MM.1S (cell line): ENCODE data around the gene MSI2.

Experiments used
- EZH2phosphoT487 ChIP-seq: fragments of 300-600 bp; sonication (generic); IDR thresholded peaks from 2 replicates; pipeline ENCODE4 v1.6.1; 2018; ENCODE audit warnings: antibody characterized with exemption, low read length
- TF ChIP-seq, protein P1 (sequence below): fragments of 300-600 bp; sonication (generic); IDR thresholded peaks from 2 replicates; pipeline ENCODE4 v1.5.1; 2016; ENCODE audit warnings: antibody characterized with exemption, low read length, mixed read lengths

DNA sequence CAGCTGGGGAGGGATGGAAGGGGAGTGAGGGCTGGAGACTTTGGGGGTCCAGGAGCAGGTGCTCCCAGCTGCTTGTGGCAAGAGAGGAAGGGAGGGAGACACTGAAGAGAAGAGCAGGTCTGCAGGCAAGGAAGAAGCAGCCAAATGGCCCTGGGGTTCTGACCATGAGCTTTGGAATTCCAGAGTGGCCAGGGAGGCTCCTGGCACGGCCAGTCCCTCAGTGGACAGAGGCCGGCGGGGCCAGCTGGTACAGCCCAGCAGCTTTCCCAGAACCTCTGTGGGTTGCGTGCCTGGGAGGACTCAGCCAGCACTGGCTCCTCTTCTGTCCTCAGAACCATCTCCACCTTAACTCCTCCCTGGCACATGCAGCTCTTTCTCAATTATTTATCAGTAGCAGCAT, 233.0 kb downstream of the MSI2 start:
- TF ChIP-seq, protein P1, sequence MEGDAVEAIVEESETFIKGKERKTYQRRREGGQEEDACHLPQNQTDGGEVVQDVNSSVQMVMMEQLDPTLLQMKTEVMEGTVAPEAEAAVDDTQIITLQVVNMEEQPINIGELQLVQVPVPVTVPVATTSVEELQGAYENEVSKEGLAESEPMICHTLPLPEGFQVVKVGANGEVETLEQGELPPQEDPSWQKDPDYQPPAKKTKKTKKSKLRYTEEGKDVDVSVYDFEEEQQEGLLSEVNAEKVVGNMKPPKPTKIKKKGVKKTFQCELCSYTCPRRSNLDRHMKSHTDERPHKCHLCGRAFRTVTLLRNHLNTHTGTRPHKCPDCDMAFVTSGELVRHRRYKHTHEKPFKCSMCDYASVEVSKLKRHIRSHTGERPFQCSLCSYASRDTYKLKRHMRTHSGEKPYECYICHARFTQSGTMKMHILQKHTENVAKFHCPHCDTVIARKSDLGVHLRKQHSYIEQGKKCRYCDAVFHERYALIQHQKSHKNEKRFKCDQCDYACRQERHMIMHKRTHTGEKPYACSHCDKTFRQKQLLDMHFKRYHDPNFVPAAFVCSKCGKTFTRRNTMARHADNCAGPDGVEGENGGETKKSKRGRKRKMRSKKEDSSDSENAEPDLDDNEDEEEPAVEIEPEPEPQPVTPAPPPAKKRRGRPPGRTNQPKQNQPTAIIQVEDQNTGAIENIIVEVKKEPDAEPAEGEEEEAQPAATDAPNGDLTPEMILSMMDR = no peak
- no peak for TF ChIP-seq EZH2phosphoT487
